T-helper 2 cell treated with Interferon-gamma antibody and Interleukin-4, amounts not matched to agents 100 ng/mL and 5 ng/mL, for 36 hours (primary cell): ENCODE results near the gene KCNK4. TPM values are rescaled to one million over a fixed set of nuclear protein-coding genes. Genes with fewer than 3 reads are reported as not detected.

Source experiments
- intact Hi-C: fragments of 100-400 bp; cut with micrococcal nuclease; formaldehyde crosslinking; loops from one replicate; pipeline ENCODE4 v1.15.1; 2023
- total RNA-seq: library from RNA; stranded (reverse); gene quantifications from 2 replicates; pipeline ENCODE4 v1.2.3, GENCODE V29; 2022

Gene KCNK4
- total RNA-seq, 1 donor from 2014 or later: not detected

DNA sequence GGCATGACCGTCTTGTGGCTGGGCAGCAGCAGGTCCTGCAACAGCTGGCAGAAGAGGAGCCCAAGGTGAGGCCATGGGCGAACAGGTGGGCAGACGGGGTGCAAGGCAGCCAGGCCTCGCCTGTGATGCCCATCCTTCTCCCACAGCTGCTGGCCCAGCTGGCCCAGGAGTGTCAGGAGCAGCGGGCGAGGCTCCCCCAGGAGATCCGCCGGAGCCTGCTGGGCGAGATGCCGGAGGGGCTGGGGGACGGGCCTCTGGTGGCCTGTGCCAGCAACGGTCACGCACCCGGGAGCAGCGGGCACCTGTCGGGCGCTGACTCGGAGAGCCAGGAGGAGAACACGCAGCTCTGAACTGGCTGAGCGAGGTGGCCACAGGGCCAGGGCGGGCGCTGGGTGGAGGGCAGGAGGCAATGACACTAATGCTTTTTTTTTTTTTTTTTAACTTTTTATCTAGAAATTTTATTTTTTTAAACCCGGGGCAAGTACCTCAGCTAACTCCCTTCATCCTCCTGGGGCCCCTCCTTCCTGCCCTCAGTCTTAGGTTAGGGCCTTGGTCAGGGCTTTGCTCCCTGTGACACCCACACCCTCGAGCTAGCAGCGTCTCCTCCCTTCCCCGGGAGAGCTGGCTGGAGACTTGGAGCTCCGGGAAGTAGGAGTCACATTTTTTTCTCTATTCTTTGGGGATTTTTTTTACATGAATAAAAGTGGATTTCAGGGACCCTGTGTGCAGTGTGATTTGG is 23.7 kb upstream of the KCNK4 start:
- intact Hi-C loops: no loop called here

- intact Hi-C loops: loop anchor here (2.0 kb wide), 1 partner anchor 61 kb away; the partner anchor contains the start of gene FERMT3
These were observed 22.8 kb upstream of the KCNK4 start for GRCh38 chr11:64268025-64268892.

DNA sequence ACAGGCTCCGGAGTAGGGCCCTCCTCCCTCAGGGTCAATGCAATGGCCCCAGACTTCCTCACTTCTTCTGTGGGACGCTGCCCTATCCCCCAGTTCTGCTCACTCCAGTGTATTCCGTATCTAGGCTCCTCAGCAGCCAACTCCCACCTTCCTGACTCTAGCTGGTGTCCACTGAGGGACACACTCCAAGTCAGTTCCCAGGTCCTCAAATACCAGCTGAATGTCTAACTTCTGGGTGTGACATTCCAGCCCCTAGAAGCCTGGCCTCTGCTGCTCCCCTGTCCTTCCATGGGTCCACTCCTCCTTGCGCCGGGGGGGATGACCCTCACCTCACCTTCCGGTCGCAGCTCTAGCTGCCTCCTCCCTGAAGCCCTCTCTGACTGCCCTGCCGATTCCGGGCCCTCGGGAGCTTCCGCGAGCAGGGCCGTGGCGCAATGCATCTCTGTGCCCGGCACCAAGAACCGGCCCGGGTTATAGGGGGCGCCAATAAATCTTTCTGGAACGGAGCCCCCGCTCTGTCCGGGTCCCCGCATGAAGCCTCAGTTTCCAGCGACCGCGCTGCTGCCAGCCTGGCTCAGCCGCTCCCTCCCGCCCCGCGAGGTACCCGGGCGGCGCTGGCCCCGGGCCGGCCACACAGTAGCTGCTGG is 22.1 kb upstream of the KCNK4 start:
- intact Hi-C loops: loop anchor here (1.0 to 2.0 kb wide), 3 partner anchors 18 to 62 kb away; partner anchors contain the start of genes FERMT3, NUDT22, PLCB3 and TRPT1

- intact Hi-C loops: loop anchor here (1.0 to 2.0 kb wide), 8 partner anchors 16 to 71 kb away; partner anchors contain the start of genes CCDC88B, ESRRA, FERMT3 and FKBP2
These were observed 21.4 kb upstream of the KCNK4 start for GRCh38 chr11:64269540-64270220.

DNA sequence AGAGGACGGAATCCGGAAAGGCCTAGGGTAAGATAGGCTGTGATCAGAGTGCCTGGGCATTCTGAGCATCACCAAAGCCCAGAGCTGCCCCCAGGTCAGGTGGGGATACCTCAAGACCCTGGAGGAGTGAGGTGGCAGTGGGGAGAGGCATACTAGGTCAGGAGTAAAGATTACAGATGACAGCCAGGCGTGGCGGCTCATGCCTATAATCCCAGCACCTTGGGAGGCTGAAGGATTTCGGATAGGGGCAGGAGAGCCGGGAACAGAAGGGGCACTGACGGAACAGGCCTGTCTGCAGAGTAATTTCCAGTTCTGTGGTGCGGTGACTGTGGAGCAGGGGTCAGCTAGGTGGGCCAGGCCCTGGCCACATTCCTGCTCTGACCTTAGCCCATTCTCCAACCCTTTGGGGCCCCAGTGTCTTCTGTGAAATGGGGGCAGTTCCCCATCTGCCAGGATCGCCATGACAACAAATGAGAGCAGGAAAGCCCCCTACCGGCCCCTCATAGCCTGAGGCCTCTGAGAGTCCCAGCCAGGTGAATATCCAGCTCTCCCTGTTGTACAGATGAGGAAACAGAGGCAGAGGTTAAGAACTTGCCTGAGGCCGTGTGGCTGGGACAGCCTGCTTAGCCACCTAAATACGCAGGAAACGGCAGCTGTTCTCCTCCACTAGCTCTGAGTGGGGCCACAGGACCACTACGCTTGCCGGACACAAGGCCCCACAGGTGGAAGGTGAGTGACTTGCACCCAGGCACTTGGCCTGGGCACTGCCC is 15.9 kb upstream of the KCNK4 start:
- intact Hi-C loops: no loop called here

- intact Hi-C loops: no loop called here
These were observed 15.3 kb upstream of the KCNK4 start for GRCh38 chr11:64275841-64276240.

- intact Hi-C loops: no loop called here
These were observed 14.3 kb upstream of the KCNK4 start for GRCh38 chr11:64276653-64277431.

- intact Hi-C loops: no loop called here
These were observed 12.4 kb upstream of the KCNK4 start for GRCh38 chr11:64278576-64279190.

GRCh38 chr11:64281957-64282770 is 8.9 kb upstream of the KCNK4 start:
- intact Hi-C loops: no loop called here

GRCh38 chr11:64283092-64283491 is 8.0 kb upstream of the KCNK4 start:
- intact Hi-C loops: no loop called here

- intact Hi-C loops: loop anchor here (2.0 kb wide), 1 partner anchor 44 kb away; the partner anchor contains the start of gene FKBP2
These were observed 6.8 kb upstream of the KCNK4 start, which contains the start of gene BAD for GRCh38 chr11:64284048-64284961. Gene BAD (minus strand): TSS chr11:64284665. CDS start chr11:64284368, 297 bp downstream.

- intact Hi-C loops: loop anchor here (1.0 to 5.0 kb wide), 4 partner anchors 15 to 78 kb away; partner anchors contain the start of genes ESRRA, FERMT3 and FKBP2
These were observed 5.9 kb upstream of the KCNK4 start, which contains the start of gene GPR137 for GRCh38 chr11:64284962-64285884. Gene GPR137 (plus strand): TSS chr11:64285848. CDS start chr11:64286525, 677 bp downstream.

- intact Hi-C loops: loop anchor here (1.0 to 5.0 kb wide), 4 partner anchors 16 to 79 kb away; partner anchors contain the start of genes ESRRA, FERMT3 and FKBP2
These were observed 5.0 kb upstream of the KCNK4 start for GRCh38 chr11:64285885-64286800.

- intact Hi-C loops: loop anchor here (5.0 kb wide), 1 partner anchor 79 kb away; the partner anchor contains the start of gene FERMT3
These were observed 4.3 kb upstream of the KCNK4 start for GRCh38 chr11:64286801-64287159.
